ENCODE data around the gene UBASH3B.
"Not testable (repeated sequence)": the region's sequence is repeated elsewhere in the genome, so short reads cannot be mapped to it uniquely, and the experiment has no call there.

UBASH3B gene

DNA sequence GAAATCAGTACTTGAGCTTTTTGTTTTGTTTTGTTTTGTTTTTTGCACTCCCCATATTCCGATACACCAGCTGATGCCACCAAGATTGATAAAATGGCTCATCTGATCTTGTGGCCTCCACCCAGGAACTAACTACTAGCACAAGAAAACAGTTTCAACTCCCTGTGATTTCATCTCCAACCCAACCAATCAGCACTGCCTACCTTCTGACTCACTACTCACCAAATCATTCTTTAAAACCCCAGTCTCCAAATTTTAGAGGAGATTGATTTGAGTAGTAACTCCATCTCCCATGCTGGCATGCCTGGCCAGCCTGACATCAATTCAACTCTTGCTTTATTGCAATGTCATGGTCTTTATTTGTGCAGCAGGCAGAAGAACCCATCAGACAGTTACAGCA is 166.7 kb downstream of the UBASH3B start:
- DNase-seq, result no peak

DNA sequence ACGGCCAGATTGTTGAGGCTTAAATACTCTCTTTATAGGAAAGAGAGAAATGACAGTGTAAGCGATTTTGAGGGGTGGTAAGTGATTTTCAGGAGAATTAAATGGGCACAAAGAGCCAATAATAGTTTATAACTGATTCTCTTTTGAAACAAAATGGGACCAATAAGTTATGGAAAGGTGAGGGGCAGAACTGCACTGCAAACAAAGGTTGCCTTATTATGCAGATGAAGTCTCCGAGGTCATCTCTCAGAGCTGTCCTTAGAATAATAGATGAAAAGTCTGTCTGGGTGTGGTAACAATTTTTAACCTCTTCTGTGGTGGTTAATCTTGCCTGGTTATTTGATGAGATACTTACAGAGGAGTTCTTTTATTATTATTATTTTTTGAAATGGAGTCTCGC is 168.0 kb downstream of the UBASH3B start:
- no peak for DNase-seq

DNA sequence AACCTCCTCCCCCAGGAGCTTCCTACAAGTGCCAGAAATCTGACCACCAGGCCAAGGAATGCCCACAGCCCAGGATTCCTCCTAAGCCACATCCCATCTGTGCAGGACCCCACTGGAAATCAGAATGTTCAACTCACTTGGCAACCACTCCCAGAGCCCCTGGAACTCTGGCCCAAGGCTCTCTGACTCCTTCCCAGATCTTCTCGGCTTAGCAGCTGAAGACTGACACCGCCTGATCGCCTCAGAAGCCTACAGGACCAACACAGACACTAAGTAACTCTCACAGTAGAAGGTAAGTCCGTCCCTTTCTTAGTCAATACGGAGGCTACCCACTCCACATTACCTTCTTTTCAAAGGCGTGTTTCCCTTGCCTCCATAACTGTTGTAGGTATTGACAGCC is 173.8 kb downstream of the UBASH3B start:
- DNase-seq, result not testable (repeated sequence)

DNA sequence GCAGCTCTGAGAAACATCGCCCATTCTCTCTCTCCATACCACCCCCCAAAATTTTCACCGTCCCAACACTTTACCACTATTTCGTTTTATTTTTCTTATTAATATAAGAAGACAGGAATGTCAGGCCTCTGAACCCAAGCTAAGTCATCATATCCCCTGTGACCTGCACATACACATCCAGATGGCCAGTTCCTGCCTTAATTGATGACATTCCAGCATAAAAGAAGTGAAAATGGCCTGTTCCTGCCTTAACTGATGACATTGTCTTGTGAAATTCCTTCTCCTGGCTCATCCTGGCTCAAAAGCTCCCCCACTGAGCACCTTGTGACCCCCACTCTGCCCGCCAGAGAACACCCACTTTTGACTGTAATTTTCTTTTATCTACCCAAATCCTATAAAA is 176.8 kb downstream of the UBASH3B start:
- DNase-seq, result not testable (repeated sequence)

DNA sequence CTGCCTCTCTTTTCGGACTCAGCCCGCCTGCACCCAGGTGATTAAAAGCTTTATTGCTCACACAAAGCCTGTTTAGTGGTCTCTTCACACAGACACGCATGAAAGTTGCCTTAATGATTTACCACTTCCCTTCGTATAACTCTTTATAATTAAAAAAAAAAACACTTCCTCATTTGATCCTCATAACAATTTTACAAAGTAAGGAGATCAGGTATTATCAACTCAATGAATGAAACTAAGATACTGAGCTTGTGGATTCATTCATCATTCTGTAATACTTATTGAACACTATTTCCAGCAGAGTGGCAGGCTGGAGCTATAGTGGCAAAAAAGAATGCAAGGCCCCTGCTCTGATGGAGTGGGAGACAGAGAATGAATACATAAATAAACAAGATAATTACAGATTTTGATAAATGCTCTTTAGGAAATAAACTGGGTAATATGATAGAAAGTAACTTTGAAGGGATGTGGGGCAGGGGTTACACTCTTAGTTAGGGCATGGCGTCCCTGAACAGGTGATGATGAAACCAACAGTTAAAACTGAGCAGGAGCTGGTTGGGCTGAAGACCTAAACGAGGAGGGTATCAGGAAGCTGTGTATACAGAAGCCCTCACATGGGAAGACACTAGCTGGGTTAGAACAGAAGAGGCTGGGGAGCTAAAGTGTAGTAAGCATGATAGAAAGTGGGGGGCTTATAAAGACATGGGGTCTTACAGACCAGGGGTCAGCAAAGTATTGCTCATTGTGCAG is 177.4 kb downstream of the UBASH3B start:
- no peak for DNase-seq

DNA sequence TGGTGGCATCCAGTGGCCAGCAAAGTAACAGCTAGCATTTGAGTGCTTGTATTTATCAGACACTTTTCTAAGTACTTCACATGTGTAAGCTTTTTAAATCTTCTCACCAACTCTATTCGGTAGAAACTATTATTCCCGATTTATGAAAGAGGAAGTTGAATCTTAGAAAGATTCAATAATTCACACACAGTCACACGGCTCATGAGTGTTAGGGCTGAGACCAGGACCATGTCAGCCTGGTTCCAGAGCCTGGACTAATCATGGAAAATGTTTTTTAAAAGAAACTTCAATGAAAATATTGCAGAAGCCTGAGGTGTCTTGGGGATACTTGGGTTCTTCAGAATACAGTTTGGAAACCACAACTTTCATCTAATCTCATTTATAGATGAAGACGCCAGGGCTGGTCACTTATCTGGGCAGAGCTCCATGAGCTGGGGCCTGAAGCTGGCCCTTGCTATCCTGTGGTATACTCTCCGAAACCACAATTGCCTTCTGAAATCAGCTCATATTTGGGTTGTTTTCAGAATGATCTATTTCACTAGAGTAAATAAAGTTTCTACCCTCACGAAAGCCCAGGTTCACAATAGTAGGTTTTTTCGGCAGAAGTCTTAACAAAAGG is 178.4 kb downstream of the UBASH3B start:
- DNase-seq, result no peak

DNA sequence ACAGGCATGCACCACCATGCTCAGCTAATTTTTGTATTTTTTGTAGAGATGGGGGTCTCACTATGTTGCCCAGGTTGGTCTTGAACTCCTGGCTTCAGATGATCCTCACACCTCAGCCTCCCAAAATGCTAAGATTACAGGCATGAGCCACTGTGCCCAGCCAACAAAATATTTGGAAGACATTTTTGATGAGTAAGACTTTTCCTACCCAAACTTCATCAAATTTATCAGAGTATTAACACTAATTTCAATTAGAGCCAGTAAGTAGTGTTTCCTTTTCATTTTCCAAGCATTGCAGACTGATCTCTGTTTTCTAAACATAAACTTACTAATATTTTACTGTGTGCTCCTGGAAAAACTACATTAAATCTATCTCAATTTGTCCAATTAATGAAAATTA is 181.4 kb downstream of the UBASH3B start:
- DNase-seq, result no peak

DNA sequence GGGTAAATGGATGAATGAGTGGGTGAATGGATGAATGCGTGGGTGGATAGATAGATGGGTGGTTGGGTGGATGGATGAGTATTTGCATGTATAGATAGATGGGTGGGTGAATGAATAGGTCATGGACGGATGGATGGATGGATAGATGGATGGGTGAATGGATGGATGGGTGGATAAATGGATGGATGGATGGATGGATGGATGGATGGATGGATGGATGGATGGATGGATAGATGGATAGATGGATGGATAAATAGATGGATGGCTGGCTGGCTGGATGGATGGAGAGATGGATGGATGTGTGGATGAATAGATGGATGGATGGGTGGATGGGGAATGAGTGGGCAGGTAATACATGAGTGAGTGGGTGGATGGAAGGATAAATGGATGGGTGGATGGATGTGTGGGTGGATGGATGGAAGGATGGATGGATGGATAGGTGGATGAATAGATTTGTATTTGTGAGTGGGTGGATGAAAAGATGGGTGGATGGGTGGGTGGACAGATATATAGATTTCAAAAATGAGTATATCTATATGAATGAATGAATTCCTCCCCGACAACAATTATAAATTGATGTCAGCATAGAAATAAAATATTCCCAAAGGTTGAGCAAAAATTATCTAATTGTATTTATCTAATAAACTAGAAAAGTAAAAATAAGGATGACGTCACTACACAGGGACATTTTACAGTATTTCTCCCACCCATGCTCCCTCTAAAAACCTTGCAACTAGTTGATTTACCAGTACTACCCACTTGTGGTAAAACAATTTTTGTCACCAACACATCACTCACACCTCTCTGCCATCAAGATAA is 182.2 kb downstream of the UBASH3B start:
- DNase-seq, result no peak

DNA sequence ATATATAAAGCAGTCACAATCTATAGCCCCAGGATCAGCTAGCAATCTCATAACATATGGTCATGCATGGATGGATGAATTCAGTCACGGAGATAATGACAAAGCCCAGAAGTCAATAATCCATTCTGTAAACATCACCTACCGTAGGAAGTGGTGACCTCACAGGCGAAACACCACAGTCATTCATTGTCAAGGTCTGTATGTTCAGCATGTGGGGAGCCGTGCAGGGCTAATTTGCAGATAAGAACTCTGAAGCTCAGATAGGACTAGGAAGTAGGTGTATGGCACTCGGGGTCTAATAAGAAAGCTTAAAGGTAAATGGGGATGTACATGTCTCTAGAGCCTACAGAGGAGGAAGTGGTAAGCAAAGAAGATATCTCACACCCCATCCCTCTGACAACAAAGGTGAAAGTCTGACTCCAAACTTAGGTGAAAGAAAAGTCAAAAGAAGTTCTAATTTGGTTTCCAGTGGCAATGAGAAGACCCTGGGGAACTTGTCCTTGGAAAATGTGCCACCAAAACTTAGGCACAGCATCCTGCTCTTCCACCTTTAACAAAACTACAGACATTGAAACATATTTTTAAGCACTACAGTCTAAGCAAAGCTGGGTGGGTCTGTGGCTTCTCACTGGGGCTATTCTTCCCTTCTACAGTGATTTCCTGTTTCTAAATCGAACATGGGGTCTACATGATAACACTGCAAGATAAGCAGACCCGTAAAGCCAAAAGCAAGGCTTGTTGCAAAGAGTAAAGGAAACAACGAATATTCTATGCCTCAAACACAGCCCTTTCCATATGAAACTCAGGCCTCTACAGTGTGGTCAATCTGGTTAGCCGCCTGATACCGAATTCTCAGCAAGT is 188.0 kb downstream of the UBASH3B start:
- no peak for DNase-seq

DNA sequence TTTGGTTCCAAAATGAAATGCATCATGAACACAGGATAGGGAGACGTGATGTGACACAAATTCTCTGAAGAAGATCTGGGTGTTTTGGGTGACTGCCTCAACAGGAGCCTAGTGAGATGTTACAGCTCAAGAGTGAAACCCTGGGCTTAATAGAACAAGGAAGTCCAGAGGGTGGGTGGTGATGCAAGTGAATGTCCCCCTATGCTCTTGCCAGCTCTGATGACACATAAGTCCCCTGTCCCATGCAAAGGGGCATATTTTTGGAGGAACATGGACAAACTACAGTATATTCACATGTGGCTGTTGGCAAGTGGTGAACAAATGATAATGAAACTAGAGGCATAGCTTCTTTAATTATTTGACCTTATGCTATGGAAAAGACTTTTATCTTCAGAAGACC is 191.9 kb downstream of the UBASH3B start:
- no peak for DNase-seq

DNA sequence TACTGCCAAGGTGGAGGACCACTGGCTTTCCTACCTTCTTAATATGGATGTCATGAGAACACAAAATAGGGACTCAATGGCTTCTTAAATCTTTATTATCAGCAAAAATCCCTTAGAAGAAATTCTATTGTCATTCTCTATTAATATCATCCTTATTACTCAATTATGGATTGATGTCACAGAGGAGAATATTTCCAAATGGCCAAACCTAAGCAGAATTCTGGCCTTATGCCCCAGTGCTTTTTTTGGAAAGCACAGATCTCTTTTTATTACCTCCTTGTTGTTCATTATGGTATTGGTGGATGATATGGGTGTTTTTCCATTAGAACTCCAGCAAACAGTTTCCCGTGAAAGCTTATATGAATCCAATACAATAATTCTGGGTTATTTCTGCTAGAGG is 192.7 kb downstream of the UBASH3B start:
- DNase-seq, result no peak

DNA sequence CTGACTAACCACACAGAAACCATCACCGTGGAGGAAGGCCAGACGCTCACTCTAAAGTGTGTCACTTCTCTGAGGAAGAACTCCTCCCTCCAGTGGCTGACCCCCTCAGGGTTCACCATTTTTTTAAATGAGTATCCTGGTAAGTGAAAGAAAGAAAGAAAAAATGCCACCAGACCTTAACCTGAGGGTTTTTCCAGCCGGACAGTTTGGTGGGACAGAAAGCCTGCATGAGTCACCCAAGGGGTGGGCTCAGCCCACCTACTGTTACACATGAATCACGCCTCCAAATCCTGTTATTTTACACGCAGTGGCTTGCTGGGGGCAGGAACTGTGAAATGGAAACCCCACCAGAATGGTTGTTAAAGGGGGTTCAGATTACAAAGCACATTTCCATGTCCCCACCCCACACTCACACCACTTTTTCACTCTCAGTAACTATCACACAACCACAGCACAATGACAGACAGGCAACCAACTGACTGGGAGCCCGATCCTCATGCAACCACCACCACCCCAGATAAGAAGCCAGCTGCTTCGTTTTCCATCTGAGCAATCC is 194.6 kb downstream of the UBASH3B start:
- DNase-seq, result no peak

DNA sequence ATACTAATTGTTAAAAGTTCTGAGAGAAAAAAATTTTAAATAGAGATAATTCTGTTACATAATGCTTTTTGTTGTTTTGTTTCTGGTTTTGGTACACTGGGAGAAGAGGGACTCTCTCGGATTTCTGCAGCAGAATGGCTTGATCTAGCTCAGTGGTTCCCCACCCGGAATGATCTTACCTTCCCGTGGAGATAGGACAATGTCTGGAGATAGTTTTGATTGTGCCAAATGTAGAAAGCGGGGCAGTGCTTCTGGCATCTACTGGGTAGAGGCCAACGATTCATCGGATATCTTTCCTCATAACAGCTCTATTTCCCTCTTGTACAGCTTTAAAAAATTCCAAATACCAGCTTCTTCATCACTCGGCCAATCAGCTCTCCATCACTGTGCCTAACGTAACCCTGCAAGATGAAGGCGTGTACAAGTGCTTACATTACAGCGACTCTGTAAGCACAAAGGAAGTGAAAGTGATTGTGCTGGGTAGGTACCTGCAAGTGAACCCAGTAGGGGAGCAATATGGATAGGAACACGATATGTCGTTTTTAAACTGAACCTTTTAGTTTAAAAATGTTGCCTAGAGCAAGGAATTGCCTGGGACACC is 195.9 kb downstream of the UBASH3B start:
- DNase-seq, result no peak

DNA sequence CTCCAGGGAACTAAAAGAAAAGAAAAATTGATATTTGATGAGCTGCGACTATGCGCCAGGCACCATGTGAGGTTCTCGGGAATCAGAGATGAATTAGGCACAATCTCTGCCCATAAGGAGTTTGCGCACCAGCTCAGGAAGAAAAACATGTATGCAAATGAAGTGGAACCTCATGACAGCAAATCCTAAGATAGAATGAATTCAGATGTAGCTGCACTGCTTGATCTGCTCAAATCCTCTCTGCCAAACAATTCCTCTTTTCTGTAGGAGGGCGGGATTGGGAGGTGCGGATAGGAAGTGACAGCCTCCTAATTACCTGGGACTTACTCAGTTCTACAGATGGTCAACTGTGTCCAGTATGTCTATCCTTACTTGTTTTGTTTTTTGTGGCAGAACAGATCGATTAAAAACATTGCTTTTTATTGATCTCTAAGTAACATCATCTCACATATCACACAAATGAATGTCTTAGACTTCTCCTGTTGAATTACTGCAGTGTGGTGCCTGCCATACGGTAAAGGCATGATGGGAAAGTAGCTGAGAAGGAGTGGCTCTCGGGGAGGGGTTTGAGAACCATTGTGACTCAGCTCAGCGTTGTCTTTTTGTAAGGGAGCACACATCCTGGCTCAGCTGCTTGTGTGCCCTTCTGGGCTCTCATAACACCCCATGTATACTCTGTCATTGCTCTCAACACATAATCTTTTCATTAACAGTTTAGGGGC is 196.7 kb downstream of the UBASH3B start:
- no peak for DNase-seq

DNA sequence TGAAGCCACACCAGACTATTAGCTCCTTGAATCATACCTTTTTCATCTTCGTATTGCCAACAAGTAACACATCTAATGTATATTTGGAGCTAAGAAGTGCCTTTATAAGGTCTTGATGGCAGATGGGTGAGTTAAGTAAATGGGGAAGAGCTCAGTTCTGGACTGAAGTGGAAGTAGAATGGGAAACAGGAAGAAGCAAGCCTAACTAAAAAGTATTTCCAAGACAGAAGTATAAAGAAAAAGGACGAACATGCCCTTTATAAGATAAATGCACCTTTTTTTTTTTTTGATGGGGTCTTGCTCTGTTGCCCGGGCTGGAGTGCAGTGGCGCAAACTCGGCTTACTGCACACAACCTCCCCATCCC is 197.3 kb downstream of the UBASH3B start:
- DNase-seq, result no peak

DNA sequence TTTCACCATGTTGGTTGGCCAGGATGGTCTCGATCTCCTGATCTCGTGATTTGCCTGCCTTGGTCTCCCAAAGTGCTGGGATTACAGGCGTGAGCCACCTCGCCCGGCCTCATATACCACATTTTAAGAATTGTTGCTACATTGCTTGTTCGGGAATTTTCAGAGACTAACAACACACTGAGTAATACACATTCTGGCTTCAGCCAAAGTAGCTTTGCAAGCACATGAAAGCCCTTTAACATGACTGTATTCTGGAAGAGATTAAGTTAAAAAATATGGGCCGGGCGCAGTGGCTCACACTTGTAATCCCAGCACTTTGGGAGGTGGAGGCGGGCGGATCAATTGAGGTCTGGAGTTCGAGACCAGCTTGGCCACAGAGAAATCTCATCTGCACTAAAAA is 197.7 kb downstream of the UBASH3B start:
- no peak for DNase-seq

DNA sequence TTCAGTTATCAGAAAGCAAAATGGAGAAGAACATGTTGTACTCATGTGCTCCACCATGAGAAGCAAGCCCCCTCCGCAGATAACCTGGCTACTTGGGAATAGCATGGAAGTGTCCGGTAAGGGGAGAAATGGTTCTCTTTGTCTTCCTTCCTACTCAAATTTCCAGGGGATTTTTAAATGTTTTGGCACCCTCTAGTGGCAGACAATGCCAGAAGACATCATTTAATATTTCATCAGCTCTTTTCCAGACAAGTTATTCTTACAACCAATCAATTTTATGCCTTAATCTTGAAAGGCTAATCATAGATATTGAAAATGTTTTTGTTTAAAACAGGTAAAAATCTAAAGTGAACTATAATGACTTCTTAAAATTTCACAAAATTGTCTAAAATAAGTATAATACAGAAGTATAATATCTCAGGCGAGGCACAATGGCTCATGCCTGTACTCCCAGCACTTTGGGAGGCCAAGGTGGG is 198.5 kb downstream of the UBASH3B start:
- DNase-seq, result no peak

DNA sequence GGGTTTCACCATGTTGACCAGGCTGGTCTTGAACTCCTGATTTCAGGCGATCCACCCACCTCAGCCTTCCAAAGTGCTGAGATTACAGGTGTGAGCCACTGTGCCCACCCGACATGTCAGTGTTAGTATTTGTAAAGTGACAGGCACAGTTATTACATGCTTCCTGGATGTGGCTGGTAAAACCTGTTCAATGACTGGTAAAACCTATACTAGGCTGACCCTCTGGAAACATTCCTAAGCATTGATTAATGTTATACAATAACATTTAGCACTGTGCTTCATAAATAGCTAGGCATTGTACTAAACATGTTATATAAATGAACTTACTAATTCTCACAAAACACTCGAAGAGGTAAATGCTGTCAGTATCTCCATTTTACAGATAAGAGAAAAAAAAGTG is 206.1 kb downstream of the UBASH3B start:
- no peak for DNase-seq

DNA sequence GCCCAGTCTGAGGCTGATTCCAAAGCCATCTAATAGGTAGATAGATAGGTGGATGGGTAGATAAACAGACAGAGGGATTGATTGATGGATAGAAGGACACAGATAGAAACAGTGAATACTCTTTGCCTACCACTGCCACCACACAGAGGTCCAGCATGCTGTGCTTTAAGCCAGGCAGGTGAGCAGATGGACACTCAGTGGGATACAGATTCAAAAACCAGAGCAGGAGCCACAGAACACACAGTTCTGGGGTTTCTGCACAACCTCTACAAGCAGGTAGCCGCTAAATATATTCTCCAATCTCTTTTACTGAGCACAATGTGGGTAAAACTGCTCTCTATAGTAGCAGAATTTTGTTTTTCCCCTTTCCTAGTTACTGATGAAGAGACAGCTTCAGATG is 206.6 kb downstream of the UBASH3B start:
- no peak for DNase-seq

DNA sequence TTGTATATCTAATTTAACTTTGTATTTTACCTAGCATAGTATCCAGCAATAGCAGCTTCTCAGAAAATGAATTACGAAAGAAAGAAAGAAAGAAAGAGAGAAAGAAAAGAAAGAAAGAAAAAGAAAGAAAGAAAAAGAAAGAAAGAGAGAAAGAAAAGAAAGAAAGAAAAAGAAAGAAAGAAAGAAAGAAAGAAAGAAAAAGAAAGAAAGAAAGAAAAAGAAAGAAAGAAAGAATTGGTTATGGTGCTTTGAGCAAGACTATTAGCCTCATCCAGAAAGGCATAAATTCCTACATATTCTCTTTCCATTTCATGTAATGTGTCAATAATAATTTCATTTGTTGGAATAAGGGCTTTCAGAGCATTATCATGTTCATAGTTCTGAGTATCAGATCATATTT is 207.6 kb downstream of the UBASH3B start:
- DNase-seq, result not testable (repeated sequence)

DNA sequence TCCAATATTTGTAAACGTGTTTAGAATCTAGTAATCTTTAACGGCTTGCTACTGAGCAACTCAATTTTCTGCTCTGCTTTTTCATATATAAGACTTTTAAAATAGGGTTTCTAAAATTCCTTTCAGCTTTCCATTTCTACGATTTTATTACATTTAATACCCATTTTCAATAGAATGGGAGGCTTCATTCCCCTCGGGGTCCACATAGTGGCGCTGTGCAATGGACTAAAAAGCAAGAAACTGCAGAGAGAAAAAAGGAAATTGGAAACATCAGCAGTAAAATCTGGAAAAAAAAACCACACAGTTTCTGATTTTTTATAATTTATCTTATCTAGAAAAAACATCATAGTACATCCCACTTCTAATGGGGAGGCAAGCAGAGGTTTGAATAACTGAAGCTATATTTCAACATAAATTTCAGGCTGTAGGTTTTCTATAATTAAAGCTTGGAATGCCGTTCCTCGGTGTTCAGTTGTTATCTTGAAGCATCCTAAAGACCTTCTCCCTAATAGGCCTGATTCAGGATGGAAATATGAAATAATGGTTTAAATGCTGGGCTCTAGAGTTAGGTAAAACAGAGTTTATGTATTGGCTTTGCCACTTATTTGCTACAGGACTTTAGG is 208.3 kb downstream of the UBASH3B start:
- peak; percentile 25 for DNase-seq

Measured in T-helper 9 cell (primary cell).